ENCODE results near the gene DHX58.

The DHX58 gene

DNA sequence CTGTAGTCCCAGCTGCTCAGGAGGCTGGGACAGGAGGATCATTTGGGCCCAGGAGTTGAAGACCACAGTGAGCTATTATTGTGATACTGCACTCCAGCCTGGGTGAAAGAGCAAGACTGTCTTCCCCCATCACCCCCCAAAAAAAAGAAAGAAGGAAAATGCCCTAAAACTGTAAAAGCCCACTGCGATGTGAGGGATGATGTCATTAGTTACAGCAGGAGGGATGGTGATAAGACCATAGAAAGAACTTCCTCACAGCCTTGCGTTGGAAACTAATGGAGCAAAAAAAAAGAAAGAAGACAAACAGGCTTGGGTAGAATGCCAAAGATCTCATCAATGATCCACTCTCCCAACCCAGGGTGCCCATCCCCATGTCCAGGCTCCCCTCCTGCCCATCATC is 33.0 kb downstream of the DHX58 start:
- DNase-seq = no peak

DNA sequence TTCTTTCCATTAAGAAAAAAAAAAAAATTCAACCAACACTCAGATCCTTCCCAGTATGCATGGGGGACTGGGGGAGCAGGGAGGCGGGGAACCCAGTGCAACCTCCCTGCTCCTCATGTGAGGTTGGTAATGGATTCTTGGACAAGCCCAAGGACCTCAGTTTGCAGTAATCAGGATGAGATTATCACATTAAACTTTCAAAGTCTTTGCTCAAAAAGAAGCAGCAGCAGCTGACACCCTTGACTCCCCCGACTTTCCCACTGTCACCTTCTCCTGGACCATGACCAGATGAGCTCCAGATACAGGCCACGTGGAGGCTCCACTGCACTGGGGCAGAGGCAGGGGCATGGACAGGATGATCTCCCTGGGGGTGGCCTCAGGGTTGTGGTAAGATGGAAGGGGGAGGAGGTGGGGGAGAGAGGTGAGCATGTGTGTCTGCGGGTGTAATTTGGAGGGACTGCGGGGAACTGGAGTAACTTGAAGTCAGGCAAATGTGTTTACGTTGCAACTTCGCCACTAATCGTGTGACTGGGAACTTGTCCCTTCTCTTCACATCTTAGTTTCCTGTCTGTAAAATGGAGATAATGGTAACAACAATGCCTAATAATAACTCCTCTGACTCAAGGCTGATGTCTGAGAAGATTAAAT is 34.0 kb downstream of the DHX58 start:
- DNase-seq = no peak

DNA sequence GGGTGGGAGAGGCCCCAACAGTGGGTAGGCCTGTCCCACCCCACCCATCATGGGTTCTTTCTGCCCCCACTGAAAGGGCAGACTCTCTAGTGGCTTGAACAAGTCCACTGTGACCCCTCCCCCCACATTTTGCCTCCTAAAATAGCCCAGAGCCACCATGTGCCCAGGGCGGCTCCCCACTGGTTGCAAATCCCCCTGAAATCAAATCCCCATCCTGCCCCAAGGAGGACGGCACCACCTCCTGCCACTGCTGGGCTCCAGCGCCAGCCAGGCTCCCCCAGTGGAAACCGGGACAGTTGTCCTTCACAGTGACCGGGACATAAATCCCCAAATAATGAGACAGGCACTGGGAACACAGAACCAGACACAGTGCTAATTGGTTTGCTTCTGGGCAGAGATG is 34.8 kb downstream of the DHX58 start:
- no peak for DNase-seq

DNA sequence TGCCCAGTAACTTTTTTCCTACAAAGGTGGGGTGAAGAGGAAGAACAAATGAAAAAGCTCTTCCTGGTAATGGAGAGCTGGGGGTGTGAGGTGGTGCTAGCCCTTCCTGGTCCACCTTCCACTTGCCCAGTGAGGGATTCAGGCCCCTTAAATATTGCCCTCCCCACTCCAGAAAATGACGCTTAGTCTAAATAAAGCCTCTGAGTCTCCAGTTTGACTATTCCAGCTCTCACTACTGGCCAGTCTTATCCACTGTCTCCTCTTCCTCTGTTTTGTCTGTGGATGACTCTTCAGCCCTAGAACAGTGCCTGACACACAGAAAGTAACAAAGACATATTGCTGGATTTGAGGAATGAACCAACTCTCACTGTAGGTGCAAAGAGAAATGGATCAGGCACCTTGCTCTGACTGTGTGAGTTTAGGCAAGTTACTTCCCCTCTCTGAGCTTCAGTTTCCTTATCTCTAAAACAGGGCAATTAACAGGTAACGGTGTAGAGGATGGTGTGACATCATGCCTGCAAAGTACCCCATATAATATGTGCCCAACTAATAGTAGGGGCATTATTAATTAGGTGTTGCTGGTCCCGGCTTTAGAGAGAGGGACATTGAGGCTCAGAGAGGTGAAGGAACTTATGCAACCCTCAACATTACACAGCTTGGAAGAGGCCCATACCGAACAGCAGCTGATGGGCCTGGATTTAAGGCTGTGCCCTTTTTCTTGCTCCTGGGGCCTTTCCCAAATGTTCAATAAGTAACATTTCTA is 35.5 kb downstream of the DHX58 start:
- no peak for DNase-seq

DNA sequence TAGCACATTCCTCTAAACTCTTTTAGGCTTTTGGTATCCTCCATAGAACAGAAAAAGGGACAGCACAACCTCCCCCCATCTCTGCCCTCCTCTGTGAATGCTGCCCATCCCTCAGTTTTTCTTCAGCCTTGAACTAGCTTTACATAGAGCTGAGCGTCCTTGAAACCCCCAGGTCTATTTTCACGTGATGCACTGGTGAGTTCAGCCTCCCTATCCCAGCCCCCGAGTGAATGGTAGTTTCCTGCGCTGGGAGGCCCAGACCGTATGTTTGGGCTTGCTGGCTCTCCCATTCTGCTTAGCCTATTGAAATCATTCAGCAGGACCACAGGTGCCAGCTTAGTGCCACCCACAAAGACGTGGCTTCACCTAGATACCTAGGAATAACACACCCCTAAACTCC is 36.7 kb downstream of the DHX58 start:
- no peak for DNase-seq

DNA sequence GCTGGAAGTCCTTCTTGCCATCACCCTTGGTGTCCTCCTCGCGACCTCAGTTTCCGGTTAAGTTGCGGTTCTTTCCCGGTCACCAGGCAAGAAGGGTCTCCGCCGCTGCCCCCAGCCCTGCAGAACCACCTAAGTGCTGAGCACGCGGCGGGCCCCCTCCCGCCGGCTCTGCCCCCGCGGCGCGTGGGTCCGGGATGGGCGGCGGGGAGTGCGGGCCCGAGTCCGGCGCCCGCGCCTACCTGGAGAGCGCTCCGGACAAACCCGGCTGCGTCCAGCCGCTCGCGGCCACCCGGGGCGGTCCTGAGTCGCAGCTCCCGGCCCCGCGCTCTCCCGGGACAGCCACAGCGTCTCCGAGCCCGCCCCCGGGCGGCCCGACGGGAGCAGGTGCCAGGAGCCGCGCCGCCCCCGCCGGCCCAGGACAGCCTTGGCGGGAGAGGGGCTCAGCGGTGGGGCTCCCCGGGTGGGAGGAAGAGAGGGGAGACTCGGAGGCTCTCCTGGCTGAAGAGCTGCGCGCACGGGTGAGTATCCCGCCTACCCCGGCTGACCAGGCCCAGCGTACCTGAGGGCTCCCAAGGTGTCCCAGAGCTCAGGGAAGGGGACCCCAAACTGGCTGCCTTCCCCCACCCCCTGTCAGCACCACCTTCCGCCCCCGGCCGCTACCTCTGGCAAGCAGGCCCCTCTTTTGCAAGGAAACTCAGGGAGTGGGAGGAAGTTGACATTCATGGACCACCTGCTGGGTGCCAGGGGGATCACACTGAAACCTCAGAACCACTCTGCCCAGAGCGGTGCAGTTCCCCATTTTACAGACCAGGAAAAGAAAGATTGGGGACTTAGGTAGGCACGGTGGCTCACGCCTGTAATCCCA is 40.0 kb downstream of the DHX58 start:
- DNase-seq = no peak

DNA sequence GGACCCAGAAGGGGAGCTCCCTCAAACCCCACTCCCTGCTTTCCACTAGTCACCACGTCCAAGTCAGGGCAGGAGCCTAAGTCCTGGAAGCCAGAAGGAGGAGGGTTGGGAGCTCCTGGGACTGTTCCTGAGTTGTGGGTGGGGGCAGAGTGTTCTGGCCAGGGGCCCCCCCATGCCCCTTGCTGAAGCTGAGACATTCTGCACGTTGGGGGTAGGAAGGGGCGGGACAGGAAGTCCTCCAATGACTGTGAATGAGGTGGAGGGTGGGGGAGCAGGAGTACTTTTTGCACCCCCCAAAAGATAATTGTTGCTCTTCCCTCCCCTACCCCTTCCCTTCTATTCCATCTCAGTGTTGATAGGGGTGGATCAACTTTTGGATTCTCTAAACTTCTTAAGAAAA is 40.7 kb downstream of the DHX58 start:
- DNase-seq = no peak

DNA sequence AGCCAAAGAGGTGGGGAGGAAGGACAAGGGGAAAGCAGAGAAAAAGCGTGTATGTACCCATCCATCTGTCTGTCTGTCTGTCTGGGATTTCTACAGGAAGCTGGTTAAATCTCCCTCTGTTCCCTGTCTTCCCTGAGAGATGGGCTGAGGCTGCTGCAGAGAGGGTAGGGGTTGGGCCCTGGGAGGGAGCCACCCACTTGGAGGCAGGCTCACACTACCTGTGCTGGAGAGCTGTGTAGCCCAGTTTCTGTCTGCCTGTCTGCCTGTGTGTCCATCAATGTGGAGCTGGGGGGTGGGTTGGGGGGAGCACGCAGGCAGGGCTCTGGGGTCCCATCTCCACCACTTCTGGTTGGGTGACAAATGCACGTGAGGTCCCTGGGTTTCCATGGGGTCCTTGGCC is 43.5 kb downstream of the DHX58 start:
- no peak for DNase-seq

DNA sequence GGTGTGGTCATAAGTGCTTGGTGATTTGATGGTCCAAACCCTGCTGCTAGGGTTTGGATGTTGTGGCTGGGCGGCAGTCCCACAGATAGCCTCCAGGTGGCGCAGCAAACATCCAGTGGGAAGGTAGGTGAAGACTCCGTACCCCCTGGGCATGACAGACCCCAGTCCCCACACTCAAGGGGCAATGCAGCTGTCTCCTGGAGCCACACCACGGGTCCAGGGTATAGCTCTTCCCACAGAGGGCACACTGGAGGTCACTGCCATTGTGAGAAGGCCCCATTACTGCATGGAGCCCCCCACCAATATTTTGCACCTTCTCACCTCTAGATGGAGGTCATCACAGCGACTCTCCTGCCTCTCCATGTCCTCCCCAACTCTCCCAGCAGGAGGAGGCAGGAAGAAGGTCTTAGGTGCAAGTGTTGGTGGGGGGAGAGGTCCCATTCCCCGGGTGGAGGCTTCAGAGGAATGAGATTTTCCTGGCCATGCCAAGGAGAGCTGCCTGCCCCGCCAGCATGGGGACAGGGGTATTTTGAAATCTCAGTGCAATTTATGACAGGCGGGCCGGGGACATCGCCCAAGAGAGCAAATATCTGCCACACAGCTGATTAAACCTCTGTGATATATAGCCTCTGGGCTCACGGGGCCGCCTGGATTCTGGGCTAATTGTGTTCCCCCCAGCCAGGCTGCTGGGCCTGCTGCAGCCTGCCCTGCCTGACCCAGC is 45.0 kb downstream of the DHX58 start:
- no peak for DNase-seq

DNA sequence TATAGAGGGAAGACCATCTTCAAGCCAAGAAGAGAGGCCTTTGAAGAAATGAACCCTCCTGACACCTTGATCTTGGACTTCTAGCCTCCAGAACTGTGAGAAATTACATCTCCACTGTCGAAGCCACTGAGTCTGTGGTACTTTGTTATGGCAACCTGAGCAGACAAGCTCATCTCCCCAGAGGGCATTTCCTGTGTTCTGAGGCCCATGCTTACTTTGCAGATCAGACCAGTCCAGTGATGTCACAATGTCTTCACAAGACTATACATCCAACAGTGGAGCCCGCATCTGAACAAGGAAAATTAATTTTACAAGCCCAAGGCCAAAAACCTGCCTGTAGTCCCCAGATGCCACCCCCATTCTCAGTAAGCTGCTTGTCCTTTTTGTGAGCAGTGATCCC is 47.3 kb downstream of the DHX58 start:
- no peak for DNase-seq

DNA sequence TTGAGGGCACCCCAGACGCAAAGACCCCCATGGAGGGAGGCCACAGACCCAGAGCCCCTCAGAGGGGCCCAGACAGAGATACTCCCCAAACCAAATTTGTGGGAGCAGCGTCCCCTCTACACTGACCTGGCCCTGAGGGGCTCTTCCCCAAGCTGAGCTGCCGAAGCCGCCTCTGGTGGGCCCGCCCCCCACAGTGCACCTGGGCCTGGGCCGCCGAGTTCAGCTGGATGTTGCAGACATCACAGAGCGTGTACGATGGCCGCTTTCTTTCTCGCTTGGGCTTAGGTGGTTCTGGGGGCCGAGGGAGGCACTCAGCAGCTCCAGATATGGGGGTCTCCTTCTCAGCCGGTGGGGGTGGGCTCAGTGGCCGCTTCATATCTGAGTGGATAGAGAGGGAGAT is 49.8 kb downstream of the DHX58 start:
- DNase-seq = no peak

DNA sequence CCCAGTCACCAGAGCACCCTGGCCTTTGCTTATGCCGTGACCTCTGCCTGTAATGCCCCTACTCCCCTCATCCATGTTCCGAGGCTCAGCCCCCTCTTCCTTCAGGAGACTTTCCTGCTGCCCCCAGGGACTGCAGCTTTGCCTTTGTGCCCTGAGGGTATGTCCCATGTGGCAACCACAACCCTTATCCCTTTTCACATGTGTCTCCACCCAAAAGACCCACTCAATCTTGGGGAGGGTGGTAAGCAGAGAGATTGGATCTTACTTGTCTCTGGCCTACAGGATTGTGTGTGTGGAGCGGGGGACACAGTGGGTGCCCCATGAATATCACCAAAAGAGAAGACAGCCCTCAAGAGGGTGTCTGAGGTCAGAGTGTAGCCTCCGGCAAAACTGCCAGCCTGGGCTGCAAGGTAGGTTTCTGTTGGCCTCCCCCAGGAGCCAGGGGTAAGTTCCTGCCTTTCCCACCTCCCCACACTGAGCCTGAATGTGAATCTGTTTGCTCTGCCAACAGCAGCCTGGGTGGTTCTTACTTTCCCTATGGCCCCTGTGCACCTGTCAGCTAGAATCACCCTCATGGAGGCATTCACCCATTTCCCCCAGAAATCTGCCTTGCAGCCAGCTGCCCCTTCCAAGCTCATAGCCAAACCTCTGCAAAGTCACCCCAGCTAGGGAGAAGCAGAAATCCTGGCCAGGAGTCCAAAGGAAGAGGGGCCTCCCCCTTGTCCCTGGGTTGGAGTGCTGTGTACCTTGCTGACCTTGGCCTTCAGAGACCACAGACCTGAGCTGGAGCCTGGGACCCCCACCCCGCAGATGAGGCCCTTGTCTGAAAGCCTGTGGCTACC is 50.6 kb downstream of the DHX58 start:
- DNase-seq = no peak

DNA sequence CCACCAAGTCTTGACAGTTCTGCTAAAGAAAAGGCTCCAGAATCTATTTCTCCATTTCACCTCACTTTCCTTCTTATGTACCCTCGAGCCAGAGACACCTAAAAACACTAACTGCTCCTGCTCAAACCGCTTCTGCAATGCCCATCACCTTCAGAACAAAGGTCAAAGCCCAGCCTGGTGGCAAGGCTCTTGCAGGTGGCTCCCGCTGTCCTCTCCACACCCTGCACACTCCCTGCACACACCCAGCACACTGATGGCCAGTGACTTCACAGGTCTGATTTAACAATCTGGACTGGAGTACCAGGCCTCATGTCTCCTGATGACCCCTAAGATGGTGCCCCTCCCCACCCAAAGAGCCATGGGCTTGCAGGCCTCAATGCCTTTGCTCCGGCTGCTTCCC is 52.3 kb downstream of the DHX58 start:
- DNase-seq = no peak

DNA sequence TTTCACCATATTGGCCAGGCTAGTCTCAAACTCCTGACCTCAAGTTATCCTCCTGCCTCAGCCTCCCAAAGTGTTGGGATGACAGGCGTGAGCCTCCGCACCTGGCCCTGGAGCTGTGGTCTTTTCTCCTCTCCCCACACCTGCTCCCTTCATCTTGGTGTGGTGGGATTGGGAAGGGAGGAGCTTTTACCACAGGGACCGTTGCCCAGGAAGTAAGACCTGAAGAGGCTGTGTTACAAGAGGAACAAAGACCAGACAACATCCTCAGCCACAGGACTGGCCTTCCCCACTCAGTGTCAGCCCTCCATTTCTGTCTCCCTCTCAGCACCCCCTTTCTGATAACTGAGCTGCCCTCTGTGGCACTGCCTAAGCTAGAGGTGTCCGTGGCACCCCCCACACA is 52.7 kb downstream of the DHX58 start:
- DNase-seq = no peak

DNA sequence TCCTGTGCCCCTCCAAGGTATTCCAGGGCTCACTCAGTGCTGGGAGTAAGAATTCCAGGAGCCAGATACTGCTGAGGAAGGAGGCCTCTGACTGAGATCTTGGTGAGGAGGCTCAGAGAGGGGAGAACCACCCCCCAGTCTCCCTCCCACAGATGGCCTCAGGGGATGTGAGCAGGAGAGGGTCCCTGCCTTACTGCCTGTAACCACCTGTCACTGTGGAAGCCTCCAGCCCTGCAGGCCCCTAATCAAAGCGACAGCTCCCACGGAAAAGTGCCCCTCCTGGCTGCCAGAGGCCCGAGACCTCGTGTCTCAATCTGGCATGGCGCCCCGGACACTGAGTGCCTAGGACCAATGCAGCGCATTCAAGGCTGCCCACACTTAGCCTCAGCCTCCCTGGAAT is 54.5 kb downstream of the DHX58 start:
- no peak for DNase-seq

DNA sequence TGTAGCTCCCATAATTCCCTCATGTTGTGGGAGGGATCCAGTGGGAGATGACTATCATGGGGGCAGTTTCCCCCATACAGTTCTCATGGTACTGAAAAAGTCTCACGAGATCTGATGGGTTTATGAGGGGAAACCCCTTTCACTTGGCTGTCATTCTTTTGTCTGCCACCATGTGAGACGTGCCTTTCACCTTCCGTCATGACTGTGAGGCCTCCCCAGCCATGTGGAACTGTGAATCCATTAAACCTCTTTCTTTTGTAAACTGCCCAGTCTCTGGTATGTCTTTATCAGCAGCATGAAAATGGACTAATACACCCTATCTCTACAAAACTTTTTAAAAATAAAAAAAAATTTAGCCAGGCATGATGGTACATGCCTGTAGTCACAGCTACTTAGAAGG is 55.9 kb downstream of the DHX58 start:
- DNase-seq = no peak

DNA sequence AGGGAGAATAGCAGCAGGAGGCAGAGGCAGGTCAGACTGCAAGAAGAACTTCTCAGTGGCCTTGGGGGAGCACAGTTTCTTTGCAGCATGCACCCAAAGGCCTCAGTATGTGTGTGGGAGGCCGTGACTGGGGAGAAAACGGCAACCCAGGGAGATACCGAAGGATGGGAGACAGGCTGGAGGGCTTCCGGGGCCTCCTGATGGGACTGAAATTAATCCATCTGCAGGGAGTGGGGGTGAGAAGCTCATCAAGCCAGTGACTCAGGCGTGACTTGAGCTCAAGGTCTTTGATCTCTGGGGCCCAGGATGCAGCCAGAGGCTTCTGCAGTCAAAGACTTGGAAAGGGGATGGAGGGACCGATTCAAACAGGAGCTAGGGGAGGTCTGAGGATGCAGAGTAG is 57.0 kb downstream of the DHX58 start:
- no peak for DNase-seq

DNA sequence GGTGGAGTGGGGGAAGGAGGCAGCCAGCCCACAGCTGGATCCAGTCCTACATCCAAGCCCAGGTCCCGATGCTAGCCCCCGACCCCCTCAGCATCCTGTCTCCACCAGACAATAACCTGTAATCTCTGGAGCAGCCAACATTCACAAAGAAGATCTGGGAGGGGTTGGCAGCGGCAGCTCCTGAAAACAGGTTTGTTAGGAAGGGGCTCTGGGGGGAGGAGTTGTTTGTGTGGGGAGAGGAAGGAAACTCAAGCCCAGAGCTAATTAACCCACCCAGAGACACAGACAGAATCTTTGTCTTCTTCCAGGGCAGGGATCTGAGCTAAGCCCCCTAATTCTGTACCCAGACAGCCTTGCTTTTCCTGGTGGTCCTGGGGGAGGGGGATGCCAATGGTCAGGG is 57.5 kb downstream of the DHX58 start:
- no peak for DNase-seq

DNA sequence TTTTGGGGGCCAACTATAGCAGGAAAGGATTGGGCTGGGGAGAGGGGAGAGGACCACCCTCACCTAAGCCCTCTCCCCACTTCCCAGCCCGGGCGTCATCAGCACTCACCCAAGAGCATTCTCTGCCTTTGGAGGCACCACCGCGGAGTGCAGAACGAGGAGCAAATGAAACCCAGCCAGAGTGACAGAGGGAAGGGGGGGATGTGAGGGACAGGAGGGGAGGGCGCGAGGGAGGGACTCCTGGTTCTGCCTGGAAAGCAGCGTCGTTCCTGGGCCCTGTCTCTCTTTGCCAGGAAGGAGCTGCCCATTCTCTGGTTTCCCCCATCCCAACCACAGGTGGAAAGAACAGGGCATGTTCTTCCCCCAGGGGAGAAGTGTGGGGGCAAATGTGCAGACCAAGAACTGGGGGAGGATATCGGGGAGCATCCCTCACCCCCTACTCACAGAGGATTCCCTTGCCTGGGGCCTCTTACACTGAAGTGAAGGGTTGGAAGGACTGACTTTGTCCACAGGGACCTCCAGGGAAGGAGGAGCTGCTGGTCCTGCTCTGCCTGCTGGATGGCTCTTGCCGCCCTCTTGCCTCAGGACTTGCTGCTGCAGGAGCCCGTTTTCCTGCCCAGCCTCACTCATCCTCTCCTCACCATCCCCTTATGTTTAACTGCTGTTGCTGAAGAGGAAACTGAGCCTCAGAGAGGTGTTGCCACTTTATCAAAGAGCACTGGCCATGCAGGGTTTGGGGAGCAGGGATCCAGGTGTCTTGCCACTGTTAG is 58.6 kb downstream of the DHX58 start:
- DNase-seq = no peak

DNA sequence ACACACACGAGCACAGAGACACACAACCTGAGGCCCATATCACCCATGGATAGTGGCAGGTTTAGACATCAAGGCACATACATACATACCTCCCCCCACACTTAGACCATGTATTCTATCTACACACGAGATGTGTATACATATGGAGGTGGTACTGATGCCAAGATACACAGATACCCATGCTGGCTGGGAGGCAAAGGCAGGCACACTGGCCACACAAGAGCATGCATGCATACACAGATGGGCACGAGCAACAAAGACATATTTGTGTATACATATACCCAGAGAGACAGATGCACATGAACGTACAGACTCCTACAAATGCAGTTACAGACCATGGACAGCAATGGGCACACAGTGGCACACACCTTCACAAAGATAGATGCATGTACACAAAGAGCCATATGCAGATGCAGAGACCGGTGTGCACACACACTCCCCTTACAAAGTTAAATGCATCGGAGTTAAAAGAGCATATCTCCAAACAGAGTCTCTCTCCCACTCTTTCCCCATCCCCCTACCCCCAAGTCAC is 60.1 kb downstream of the DHX58 start:
- DNase-seq = no peak

DNA sequence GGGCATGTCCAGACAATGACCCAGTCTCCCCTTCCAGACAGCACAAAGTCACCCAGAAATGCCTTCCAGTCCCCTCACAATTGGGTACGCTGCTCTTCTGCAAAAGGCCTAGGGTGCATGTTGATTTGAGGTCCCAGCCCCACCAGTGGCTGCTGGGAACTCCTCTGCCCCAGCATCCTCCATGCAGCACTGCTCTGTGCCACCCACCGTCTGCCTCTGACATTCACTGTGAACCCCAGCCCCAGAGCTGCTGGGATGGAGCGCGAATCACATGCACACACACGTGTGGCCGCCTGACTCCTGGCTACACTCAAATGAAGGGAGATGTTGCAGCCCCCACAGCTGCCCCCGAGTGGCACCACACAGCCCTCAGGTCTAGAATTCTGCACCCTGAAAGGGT is 60.9 kb downstream of the DHX58 start:
- DNase-seq = no peak
